ENCODE measurements around the gene TMEM26. TPM values are rescaled to one million over a fixed set of nuclear protein-coding genes. Genes with fewer than 3 reads are reported as not detected.

Gene TMEM26
- total and polyA plus RNA-seq, 11 donors: 0.07 to 1.1 (median 0.31) TPM

- intact Hi-C loops (cut with DNase I): no loop called here
- TF ChIP-seq CTCF (IDR thresholded peaks at IDR 0.05) (no peak), POLR2A (IDR thresholded peaks at IDR 0.05) (no peak)
- no peaks in the 10 kb centered on the region for H3K9me3 ChIP-seq
- WGBS, 4 donors: 87 to 92% (median 91%) methylated on average over 4 of the region's 4 CpGs
- no peaks in the 10 kb centered on the region for H3K36me3 ChIP-seq
- H3K4me1 ChIP-seq: peaks cover 0 to 32% (median 7%) of the 10 kb centered on the region in 12 donors
- H3K4me3 ChIP-seq: no peak overlapping the region
- H3K27me3 ChIP-seq: peaks cover 0 to 32% (median 10%) of the 10 kb centered on the region in 9 donors
- ATAC-seq (no peak), DNase-seq (no peak)
- no peak overlapping the region for H3K27ac ChIP-seq
Measured at GRCh38 chr10:61454541-61454940, 1.4 kb upstream of the TMEM26 start.

- peaks cover 0 to 32% (median 7%) of the 10 kb centered on the region in 12 donors for H3K4me1 ChIP-seq
- peaks cover 0 to 32% (median 10%) of the 10 kb centered on the region in 9 donors for H3K27me3 ChIP-seq
- no peaks in the 10 kb centered on the region for H3K36me3 ChIP-seq
- intact Hi-C loops (cut with DNase I): no loop called here
- TF ChIP-seq POLR2A (IDR thresholded peaks at IDR 0.05): no peak
- TF ChIP-seq CTCF (IDR thresholded peaks at IDR 0.05): no peak
- no peaks in the 10 kb centered on the region for H3K9me3 ChIP-seq
- WGBS, 4 donors: 7 to 19% (median 15%) methylated on average over 27 to 28 of the region's 28 CpGs
- H3K4me3 ChIP-seq: peak overlapping the region in 11 of 12 donors; percentile 38 to 74 (median 59)
- DNase-seq (no peak), ATAC-seq (peak in 1 of 4 donors; percentile 22)
- no peak overlapping the region for H3K27ac ChIP-seq
Measured at GRCh38 chr10:61452151-61452651, 980 bp downstream of the TMEM26 start.

GRCh38 chr10:61451357-61451756 lies 1.8 kb downstream of the TMEM26 start:
- Histone ChIP-seq H3K4me3 (no peak overlapping the region), H3K27me3 (peaks cover 0 to 32% (median 10%) of the 10 kb centered on the region in 9 donors), H3K4me1 (peaks cover 0 to 28% (median 7%) of the 10 kb centered on the region in 12 donors), H3K27ac (no peak overlapping the region), H3K9me3 (no peaks in the 10 kb centered on the region), H3K36me3 (no peaks in the 10 kb centered on the region)
- 89 to 95% (median 92%) methylated on average over 3 of the region's 3 CpGs for WGBS, 4 donors
- TF ChIP-seq CTCF (IDR thresholded peaks at IDR 0.05) (no peak), POLR2A (IDR thresholded peaks at IDR 0.05) (no peak)
- intact Hi-C loops (cut with DNase I): no loop called here
- ATAC-seq (no peak), DNase-seq (no peak)

- H3K27ac ChIP-seq: no peak overlapping the region
- H3K4me3 ChIP-seq: no peak overlapping the region
- DNase-seq: no peak
- TF ChIP-seq CTCF (IDR thresholded peaks at IDR 0.05): no peak
- TF ChIP-seq POLR2A (IDR thresholded peaks at IDR 0.05): no peak
- H3K36me3 ChIP-seq: no peaks in the 10 kb centered on the region
- 75 to 76% (median 75%) methylated on average over 5 of the region's 5 CpGs for WGBS, 4 donors
- intact Hi-C loops (cut with DNase I): no loop called here
- no peak for ATAC-seq
- no peaks in the 10 kb centered on the region for H3K9me3 ChIP-seq
- peaks cover 0 to 21% (median 6%) of the 10 kb centered on the region in 12 donors for H3K4me1 ChIP-seq
- H3K27me3 ChIP-seq: peaks cover 0 to 25% (median 10%) of the 10 kb centered on the region in 9 donors
Measured at GRCh38 chr10:61448841-61449600, 4.2 kb downstream of the TMEM26 start.

All from heart left ventricle (tissue), 16 donors.